Skeletal muscle tissue (tissue), 4 donors: ENCODE measurements around the gene CYTH1. TPM values are rescaled to one million over a fixed set of nuclear protein-coding genes. Genes with fewer than 3 reads are reported as not detected.

Experiments used
- H3K27ac ChIP-seq: one replicate; pipeline ENCODE4 v1.7.0; 2013; ENCODE audit warnings: mild to moderate bottlenecking, low read depth, low read length, inconsistent platforms
- H3K27me3 ChIP-seq, 3 donors: one replicate each; pipeline ENCODE4 v1.7.0; 2013; ENCODE audit warnings: low read length in 3 of 3; ENCODE audit not compliant: control insufficient read depth in 3 of 3, insufficient read depth in 3 of 3
- H3K36me3 ChIP-seq, 3 donors: one replicate each; pipeline ENCODE4 v1.7.0; 2013; ENCODE audit warnings: low read length in 3 of 3; ENCODE audit not compliant: control insufficient read depth in 3 of 3, insufficient read depth in 3 of 3
- H3K4me1 ChIP-seq, 3 donors: one replicate each; pipeline ENCODE4 v1.7.0; 2013; ENCODE audit warnings: low read length in 3 of 3, mild to moderate bottlenecking in 3 of 3; ENCODE audit not compliant: control insufficient read depth in 3 of 3, insufficient read depth in 3 of 3
- H3K4me3 ChIP-seq, 3 donors: one replicate each; pipeline ENCODE4 v1.7.0; 2013; ENCODE audit warnings: low read length in 3 of 3
- H3K9ac ChIP-seq, 3 donors: one replicate each; pipeline ENCODE4 v1.7.0; 2013; ENCODE audit warnings: low read length in 3 of 3, mild to moderate bottlenecking in 3 of 3, moderate library complexity in 2 of 3, low read depth in 1 of 3
- H3K9me3 ChIP-seq, 3 donors: one replicate each; pipeline ENCODE4 v1.7.0; 2013; ENCODE audit warnings: low read length in 3 of 3; ENCODE audit not compliant: control insufficient read depth in 3 of 3
- total RNA-seq: library from RNA; depleted of rRNA; stranded (reverse); fragments of >200 nt; gene quantifications from one replicate; pipeline ENCODE4 v1.2.3, GENCODE V29; 2014
- donor health status: Osteomylitis.

The CYTH1 gene
- total RNA-seq, 1 donor from 2014 or later = 17.7 TPM

- Histone ChIP-seq H3K36me3 (peaks cover 39 to 74% (median 66%) of the 10 kb centered on the region in 3 donors), H3K9ac (no peak overlapping the region), H3K27me3 (no peaks in the 10 kb centered on the region), H3K9me3 (no peaks in the 10 kb centered on the region), H3K4me1 (no peaks in the 10 kb centered on the region), H3K4me3 (no peak overlapping the region), H3K27ac (no peak overlapping the region)
Observed at GRCh38 chr17:78693346-78694083, 88.6 kb downstream of the CYTH1 start.

GRCh38 chr17:78692460-78693010 lies 89.5 kb downstream of the CYTH1 start:
- H3K27ac ChIP-seq = no peak overlapping the region
- H3K27me3 ChIP-seq = no peaks in the 10 kb centered on the region
- H3K9ac ChIP-seq = no peak overlapping the region
- H3K4me1 ChIP-seq = peaks cover 0 to under 1% (median 0%) of the 10 kb centered on the region in 3 donors
- H3K36me3 ChIP-seq = peaks cover 41 to 68% (median 66%) of the 10 kb centered on the region in 3 donors
- no peak overlapping the region for H3K4me3 ChIP-seq
- H3K9me3 ChIP-seq = no peaks in the 10 kb centered on the region

- H3K27ac ChIP-seq = no peak overlapping the region
- peaks cover 35 to 48% (median 44%) of the 10 kb centered on the region in 3 donors for H3K36me3 ChIP-seq
- H3K27me3 ChIP-seq = no peaks in the 10 kb centered on the region
- peaks cover 0 to 2% (median 0%) of the 10 kb centered on the region in 3 donors for H3K4me1 ChIP-seq
- no peaks in the 10 kb centered on the region for H3K9me3 ChIP-seq
- no peak overlapping the region for H3K4me3 ChIP-seq
- no peak overlapping the region for H3K9ac ChIP-seq
Observed at GRCh38 chr17:78689029-78689428, 93.0 kb downstream of the CYTH1 start.

GRCh38 chr17:78687944-78688343 lies 94.1 kb downstream of the CYTH1 start:
- H3K4me3 ChIP-seq = no peak overlapping the region
- no peaks in the 10 kb centered on the region for H3K27me3 ChIP-seq
- no peak overlapping the region for H3K27ac ChIP-seq
- H3K9ac ChIP-seq = no peak overlapping the region
- H3K9me3 ChIP-seq = no peaks in the 10 kb centered on the region
- peaks cover 35 to 43% (median 43%) of the 10 kb centered on the region in 3 donors for H3K36me3 ChIP-seq
- H3K4me1 ChIP-seq = peaks cover 0 to 2% (median 0%) of the 10 kb centered on the region in 3 donors

GRCh38 chr17:78687125-78687524 lies 94.9 kb downstream of the CYTH1 start:
- Histone ChIP-seq H3K4me3 (no peak overlapping the region), H3K9me3 (no peaks in the 10 kb centered on the region), H3K27me3 (no peaks in the 10 kb centered on the region), H3K36me3 (peaks cover 27 to 35% (median 34%) of the 10 kb centered on the region in 3 donors), H3K27ac (no peak overlapping the region), H3K9ac (no peak overlapping the region), H3K4me1 (peaks cover 0 to 2% (median 0%) of the 10 kb centered on the region in 3 donors)

GRCh38 chr17:78684026-78684425 lies 98.0 kb downstream of the CYTH1 start:
- peak overlapping the region in 1 of 3 donors; percentile 25 for H3K9ac ChIP-seq
- H3K27ac ChIP-seq = no peak overlapping the region
- H3K4me3 ChIP-seq = no peak overlapping the region
- H3K36me3 ChIP-seq = peaks cover 32 to 39% (median 35%) of the 10 kb centered on the region in 3 donors
- H3K4me1 ChIP-seq = peaks cover 3 to 10% (median 6%) of the 10 kb centered on the region in 3 donors
- H3K9me3 ChIP-seq = no peaks in the 10 kb centered on the region
- H3K27me3 ChIP-seq = no peaks in the 10 kb centered on the region

GRCh38 chr17:78683408-78683961 lies 98.6 kb downstream of the CYTH1 start:
- H3K4me3 ChIP-seq = no peak overlapping the region
- H3K4me1 ChIP-seq = peaks cover 8 to 14% (median 9%) of the 10 kb centered on the region in 3 donors
- no peak overlapping the region for H3K9ac ChIP-seq
- no peaks in the 10 kb centered on the region for H3K27me3 ChIP-seq
- H3K27ac ChIP-seq = no peak overlapping the region
- no peaks in the 10 kb centered on the region for H3K9me3 ChIP-seq
- peaks cover 28 to 40% (median 38%) of the 10 kb centered on the region in 3 donors for H3K36me3 ChIP-seq

- no peaks in the 10 kb centered on the region for H3K27me3 ChIP-seq
- peaks cover 17 to 41% (median 34%) of the 10 kb centered on the region in 3 donors for H3K36me3 ChIP-seq
- no peak overlapping the region for H3K27ac ChIP-seq
- H3K4me3 ChIP-seq = no peak overlapping the region
- peaks cover 15 to 24% (median 17%) of the 10 kb centered on the region in 3 donors for H3K4me1 ChIP-seq
- no peaks in the 10 kb centered on the region for H3K9me3 ChIP-seq
- no peak overlapping the region for H3K9ac ChIP-seq
Observed at GRCh38 chr17:78682363-78682762, 99.7 kb downstream of the CYTH1 start.

- H3K4me1 ChIP-seq = peaks cover 31 to 40% (median 33%) of the 10 kb centered on the region in 3 donors
- H3K27ac ChIP-seq = no peak overlapping the region
- no peaks in the 10 kb centered on the region for H3K27me3 ChIP-seq
- no peak overlapping the region for H3K9ac ChIP-seq
- H3K36me3 ChIP-seq = peaks cover 10 to 48% (median 46%) of the 10 kb centered on the region in 3 donors
- no peaks in the 10 kb centered on the region for H3K9me3 ChIP-seq
- no peak overlapping the region for H3K4me3 ChIP-seq
Observed at GRCh38 chr17:78680436-78680835, 101.6 kb downstream of the CYTH1 start.
